SU-DHL-6 (cell line): ENCODE measurements around the gene ERN1.

Source experiments
- EZH2phosphoT487 ChIP-seq: fragments of 200-600 bp; sonication (generic), shearing (Covaris generic); conservative IDR thresholded peaks from 2 replicates; pipeline ENCODE4 v1.6.1; 2018; ENCODE audit warnings: mild to moderate bottlenecking, antibody characterized with exemption, low read length, moderate library complexity, mixed read lengths
- TF ChIP-seq, protein P1 (sequence below): fragments of 200-600 bp; sonication (generic); IDR thresholded peaks from one replicate; pipeline ENCODE4 v1.5.1; 2017; ENCODE audit warnings: antibody characterized with exemption, mild to moderate bottlenecking, low read length, moderate library complexity; ENCODE audit not compliant: insufficient read depth, poor library complexity, severe bottlenecking

DNA sequence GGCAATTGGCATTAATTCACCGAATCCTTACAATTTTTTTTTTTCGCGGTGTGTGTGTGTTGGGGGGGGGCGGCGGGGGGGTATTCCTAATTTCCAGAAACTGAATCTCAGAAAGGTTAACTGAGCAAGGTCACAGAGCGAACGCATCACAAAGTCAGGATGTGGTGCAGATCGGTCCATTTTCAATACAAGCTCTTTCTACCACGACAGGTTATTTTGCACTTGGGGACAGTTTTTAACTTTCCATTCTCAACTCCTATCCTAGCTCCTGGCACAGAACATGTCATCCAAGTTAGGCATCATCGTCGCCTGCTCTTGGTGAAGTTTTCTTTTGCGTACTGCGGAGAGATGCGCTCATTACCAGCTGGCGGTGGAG is 15.4 kb upstream of the ERN1 start:
- TF ChIP-seq, protein P1, sequence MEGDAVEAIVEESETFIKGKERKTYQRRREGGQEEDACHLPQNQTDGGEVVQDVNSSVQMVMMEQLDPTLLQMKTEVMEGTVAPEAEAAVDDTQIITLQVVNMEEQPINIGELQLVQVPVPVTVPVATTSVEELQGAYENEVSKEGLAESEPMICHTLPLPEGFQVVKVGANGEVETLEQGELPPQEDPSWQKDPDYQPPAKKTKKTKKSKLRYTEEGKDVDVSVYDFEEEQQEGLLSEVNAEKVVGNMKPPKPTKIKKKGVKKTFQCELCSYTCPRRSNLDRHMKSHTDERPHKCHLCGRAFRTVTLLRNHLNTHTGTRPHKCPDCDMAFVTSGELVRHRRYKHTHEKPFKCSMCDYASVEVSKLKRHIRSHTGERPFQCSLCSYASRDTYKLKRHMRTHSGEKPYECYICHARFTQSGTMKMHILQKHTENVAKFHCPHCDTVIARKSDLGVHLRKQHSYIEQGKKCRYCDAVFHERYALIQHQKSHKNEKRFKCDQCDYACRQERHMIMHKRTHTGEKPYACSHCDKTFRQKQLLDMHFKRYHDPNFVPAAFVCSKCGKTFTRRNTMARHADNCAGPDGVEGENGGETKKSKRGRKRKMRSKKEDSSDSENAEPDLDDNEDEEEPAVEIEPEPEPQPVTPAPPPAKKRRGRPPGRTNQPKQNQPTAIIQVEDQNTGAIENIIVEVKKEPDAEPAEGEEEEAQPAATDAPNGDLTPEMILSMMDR, result no peak
- no peak for TF ChIP-seq EZH2phosphoT487
